GM23338 (cell line): ENCODE data around the gene CHST11.
A peak's percentile ranks its signal among the peaks of the same experiment; 100 is the strongest.

Experiments used
- CTCF ChIP-seq, 2 experiments: fragments of 200-600 bp in 1 of 2; sonication (generic) in 1 of 2; conservative IDR thresholded peaks; 2 replicates each; pipeline versions ENCODE4 v1.5.1 to v1.6.1; 2016 to 2017; ENCODE audit warnings: antibody characterized with exemption in 2 of 2, low read depth in 2 of 2, mild to moderate bottlenecking in 2 of 2, moderate library complexity in 1 of 2
- EZH2 ChIP-seq: fragments of 200-600 bp; sonication (generic); IDR thresholded peaks from one replicate; pipeline ENCODE4 v1.8.0; 2017; ENCODE audit warnings: antibody characterized with exemption, mild to moderate bottlenecking, low read depth; ENCODE audit not compliant: unreplicated experiment
- EZH2phosphoT487 ChIP-seq: fragments of 200-600 bp; sonication (generic); IDR thresholded peaks from one replicate; pipeline ENCODE4 v1.8.1; 2018; ENCODE audit warnings: antibody characterized with exemption; ENCODE audit not compliant: unreplicated experiment
- NANOG ChIP-seq: IDR thresholded peaks from 2 replicates; pipeline ENCODE4 v1.6.1; 2016; ENCODE audit warnings: antibody characterized with exemption, borderline replicate concordance
- POLR2AphosphoS5 ChIP-seq: IDR thresholded peaks from 2 replicates; pipeline ENCODE4 v1.6.1; 2016; ENCODE audit warnings: antibody characterized with exemption, low read depth
- REST ChIP-seq: IDR thresholded peaks from one replicate; pipeline ENCODE4 v1.6.1; 2018; ENCODE audit warnings: antibody characterized with exemption; ENCODE audit not compliant: unreplicated experiment
- TF ChIP-seq, protein P1 (sequence below): IDR thresholded peaks from 2 replicates; pipeline ENCODE4 v1.6.1; 2016; ENCODE audit warnings: antibody characterized with exemption

- TF ChIP-seq POLR2AphosphoS5, result no peak
- peak; percentile 40 to 53 for TF ChIP-seq CTCF (conservative IDR thresholded peaks at IDR 0.05; ENCODE audit: low read depth in 2 of 2)
- no peak for TF ChIP-seq NANOG
- no peak for TF ChIP-seq EZH2
- TF ChIP-seq REST, result no peak
- TF ChIP-seq, protein P1, sequence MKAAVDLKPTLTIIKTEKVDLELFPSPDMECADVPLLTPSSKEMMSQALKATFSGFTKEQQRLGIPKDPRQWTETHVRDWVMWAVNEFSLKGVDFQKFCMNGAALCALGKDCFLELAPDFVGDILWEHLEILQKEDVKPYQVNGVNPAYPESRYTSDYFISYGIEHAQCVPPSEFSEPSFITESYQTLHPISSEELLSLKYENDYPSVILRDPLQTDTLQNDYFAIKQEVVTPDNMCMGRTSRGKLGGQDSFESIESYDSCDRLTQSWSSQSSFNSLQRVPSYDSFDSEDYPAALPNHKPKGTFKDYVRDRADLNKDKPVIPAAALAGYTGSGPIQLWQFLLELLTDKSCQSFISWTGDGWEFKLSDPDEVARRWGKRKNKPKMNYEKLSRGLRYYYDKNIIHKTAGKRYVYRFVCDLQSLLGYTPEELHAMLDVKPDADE, result no peak
- no peak for TF ChIP-seq EZH2phosphoT487
These were observed 212.5 kb downstream of the CHST11 start for GRCh38 chr12:104669089-104669721.
